Measurements from ENCODE around the gene CHIC2.

CHIC2 gene

DNA sequence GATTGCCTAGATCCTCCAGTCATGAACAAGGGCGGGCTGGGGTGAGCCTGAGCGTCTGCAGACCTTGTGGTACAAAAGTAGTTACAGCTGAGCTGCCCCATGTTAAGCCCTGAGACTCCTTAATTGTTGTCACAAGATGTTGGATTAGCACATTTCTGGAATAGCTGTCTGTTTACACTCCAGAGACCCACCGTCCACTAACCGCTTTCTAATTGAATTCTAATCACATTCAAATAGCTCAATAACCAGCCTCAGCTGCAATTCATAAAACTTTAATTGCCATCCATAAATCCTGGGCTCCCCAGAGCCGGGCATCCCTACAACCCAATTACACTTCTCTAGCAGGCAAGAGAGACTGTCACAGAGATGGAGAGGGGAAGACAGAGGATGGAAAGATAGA is 34.0 kb upstream of the CHIC2 start:
- no peak for DNase-seq
- Histone ChIP-seq H4K20me1 (ENCODE audit: insufficient read depth, low read length) (no peaks in the 10 kb centered on the region), H3K4me1 (ENCODE audit: low read length) (no peaks in the 10 kb centered on the region), H3K27ac (ENCODE audit: low read length) (no peak overlapping the region), H3K4me3 (ENCODE audit: low read length) (no peak overlapping the region), H3K9me2 (replicated peaks; ENCODE audit: insufficient read depth, low read length) (no peaks in the 10 kb centered on the region), H3K36me3 (replicated peaks; ENCODE audit: insufficient read depth, low read length) (no peaks in the 10 kb centered on the region), H3K79me2 (ENCODE audit: low read length) (no peaks in the 10 kb centered on the region), H3K9ac (ENCODE audit: low read length) (no peak overlapping the region), H3K9me3 (replicated peaks; ENCODE audit: insufficient read depth, low read length) (no peaks in the 10 kb centered on the region), H3K27me3 (replicated peaks; ENCODE audit: insufficient read depth, low read length) (peaks cover 51% of the 10 kb centered on the region), H3F3A (ENCODE audit: insufficient read depth, low read length) (no peaks in the 10 kb centered on the region), H2AFZ (ENCODE audit: low read length) (no peak overlapping the region), H3K4me2 (ENCODE audit: low read depth, low read length) (no peak overlapping the region)
- TF ChIP-seq, protein P1, sequence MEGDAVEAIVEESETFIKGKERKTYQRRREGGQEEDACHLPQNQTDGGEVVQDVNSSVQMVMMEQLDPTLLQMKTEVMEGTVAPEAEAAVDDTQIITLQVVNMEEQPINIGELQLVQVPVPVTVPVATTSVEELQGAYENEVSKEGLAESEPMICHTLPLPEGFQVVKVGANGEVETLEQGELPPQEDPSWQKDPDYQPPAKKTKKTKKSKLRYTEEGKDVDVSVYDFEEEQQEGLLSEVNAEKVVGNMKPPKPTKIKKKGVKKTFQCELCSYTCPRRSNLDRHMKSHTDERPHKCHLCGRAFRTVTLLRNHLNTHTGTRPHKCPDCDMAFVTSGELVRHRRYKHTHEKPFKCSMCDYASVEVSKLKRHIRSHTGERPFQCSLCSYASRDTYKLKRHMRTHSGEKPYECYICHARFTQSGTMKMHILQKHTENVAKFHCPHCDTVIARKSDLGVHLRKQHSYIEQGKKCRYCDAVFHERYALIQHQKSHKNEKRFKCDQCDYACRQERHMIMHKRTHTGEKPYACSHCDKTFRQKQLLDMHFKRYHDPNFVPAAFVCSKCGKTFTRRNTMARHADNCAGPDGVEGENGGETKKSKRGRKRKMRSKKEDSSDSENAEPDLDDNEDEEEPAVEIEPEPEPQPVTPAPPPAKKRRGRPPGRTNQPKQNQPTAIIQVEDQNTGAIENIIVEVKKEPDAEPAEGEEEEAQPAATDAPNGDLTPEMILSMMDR (IDR thresholded peaks at IDR 0.05; ENCODE audit: low read length) = no peak
- TF ChIP-seq EZH2phosphoT487 (IDR thresholded peaks at IDR 0.05; ENCODE audit: low read length) = no peak
- TF ChIP-seq EZH2 (optimal IDR thresholded peaks at IDR 0.05; ENCODE audit: low read depth, low read length) = no peak

DNA sequence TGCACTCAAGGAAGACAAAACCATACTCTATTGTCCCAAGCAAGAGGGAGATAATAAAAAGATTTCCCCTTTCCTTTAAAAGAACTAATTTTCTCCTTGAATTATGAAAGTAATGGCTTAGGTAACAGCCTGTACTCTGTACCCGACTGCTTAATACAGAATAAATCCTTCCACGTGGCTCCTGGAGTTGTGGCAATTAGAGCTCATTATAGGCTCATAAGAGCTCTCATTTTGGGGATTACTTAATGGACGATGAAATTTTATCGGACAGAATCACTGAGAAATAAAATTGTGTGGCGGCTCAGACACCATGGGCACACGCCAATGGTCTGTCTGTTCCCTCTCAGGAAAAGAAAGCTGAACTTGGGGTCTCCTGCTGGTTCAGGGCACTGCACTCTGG is 32.7 kb upstream of the CHIC2 start:
- H3K27ac ChIP-seq (ENCODE audit: low read length) = no peak overlapping the region
- TF ChIP-seq, protein P1 (IDR thresholded peaks at IDR 0.05; ENCODE audit: low read length) = no peak
- no peak for TF ChIP-seq EZH2phosphoT487 (IDR thresholded peaks at IDR 0.05; ENCODE audit: low read length)
- TF ChIP-seq EZH2 (optimal IDR thresholded peaks at IDR 0.05; ENCODE audit: low read depth, low read length) = no peak
- no peaks in the 10 kb centered on the region for H3F3A ChIP-seq (ENCODE audit: insufficient read depth, low read length)
- H2AFZ ChIP-seq (ENCODE audit: low read length) = no peak overlapping the region
- peaks cover 47% of the 10 kb centered on the region for H3K27me3 ChIP-seq (replicated peaks; ENCODE audit: insufficient read depth, low read length)
- H3K9ac ChIP-seq (ENCODE audit: low read length) = no peak overlapping the region
- H3K4me1 ChIP-seq (ENCODE audit: low read length) = no peaks in the 10 kb centered on the region
- H3K79me2 ChIP-seq (ENCODE audit: low read length) = no peaks in the 10 kb centered on the region
- no peaks in the 10 kb centered on the region for H3K9me3 ChIP-seq (replicated peaks; ENCODE audit: insufficient read depth, low read length)
- no peaks in the 10 kb centered on the region for H4K20me1 ChIP-seq (ENCODE audit: insufficient read depth, low read length)
- H3K4me3 ChIP-seq (ENCODE audit: low read length) = no peak overlapping the region
- H3K4me2 ChIP-seq (ENCODE audit: low read depth, low read length) = no peak overlapping the region
- no peak for DNase-seq
- no peaks in the 10 kb centered on the region for H3K9me2 ChIP-seq (replicated peaks; ENCODE audit: insufficient read depth, low read length)
- H3K36me3 ChIP-seq (replicated peaks; ENCODE audit: insufficient read depth, low read length) = no peaks in the 10 kb centered on the region

DNA sequence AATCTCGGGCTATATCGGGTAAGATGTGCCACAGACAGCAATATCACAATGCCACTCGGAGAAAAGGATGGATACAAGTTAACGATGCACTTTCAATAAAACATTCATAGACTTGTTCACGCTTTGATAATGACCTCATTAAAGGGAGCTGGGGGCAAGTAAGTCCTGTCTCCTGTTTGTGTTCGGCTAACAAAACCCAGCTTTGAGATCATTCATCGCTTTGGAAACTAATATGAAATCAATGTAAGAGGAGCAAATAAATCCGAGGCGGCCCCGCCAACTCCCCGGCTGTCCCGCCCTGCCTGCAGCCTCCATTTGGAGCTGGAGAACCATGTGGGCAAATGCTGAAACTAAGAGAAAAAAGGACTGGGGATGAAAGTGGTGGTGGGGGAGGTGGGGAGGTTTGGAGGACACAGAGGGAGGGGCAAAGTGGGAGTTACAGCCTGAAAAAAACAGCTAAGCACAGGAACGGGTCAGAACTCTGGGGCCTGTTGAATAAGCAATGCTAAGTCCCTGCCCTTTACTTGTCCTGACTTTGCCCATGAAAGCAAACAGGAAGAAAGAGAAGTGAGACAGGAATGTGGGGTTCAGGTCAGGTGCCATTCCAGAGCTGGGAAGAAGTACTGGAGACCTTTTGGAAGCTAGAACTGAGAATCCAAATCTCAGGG is 32.0 kb upstream of the CHIC2 start:
- Histone ChIP-seq H3K9me2 (replicated peaks; ENCODE audit: insufficient read depth, low read length) (no peaks in the 10 kb centered on the region), H3K4me3 (ENCODE audit: low read length) (no peak overlapping the region), H3K4me1 (ENCODE audit: low read length) (no peaks in the 10 kb centered on the region), H3K9ac (ENCODE audit: low read length) (no peak overlapping the region), H3K27me3 (replicated peaks; ENCODE audit: insufficient read depth, low read length) (peaks cover 42% of the 10 kb centered on the region), H3K4me2 (ENCODE audit: low read depth, low read length) (no peak overlapping the region), H3K9me3 (replicated peaks; ENCODE audit: insufficient read depth, low read length) (no peaks in the 10 kb centered on the region), H3K79me2 (ENCODE audit: low read length) (no peaks in the 10 kb centered on the region), H3K36me3 (replicated peaks; ENCODE audit: insufficient read depth, low read length) (no peaks in the 10 kb centered on the region), H2AFZ (ENCODE audit: low read length) (no peak overlapping the region), H3K27ac (ENCODE audit: low read length) (no peak overlapping the region), H4K20me1 (ENCODE audit: insufficient read depth, low read length) (no peaks in the 10 kb centered on the region), H3F3A (ENCODE audit: insufficient read depth, low read length) (no peaks in the 10 kb centered on the region)
- TF ChIP-seq EZH2 (optimal IDR thresholded peaks at IDR 0.05; ENCODE audit: low read depth, low read length) (no peak), EZH2phosphoT487 (IDR thresholded peaks at IDR 0.05; ENCODE audit: low read length) (no peak)
- TF ChIP-seq, protein P1 (IDR thresholded peaks at IDR 0.05; ENCODE audit: low read length) = no peak
- no peak for DNase-seq

Data from MM.1S (cell line).